Measurements from ENCODE around the gene ADH5.

GRCh38 chr4:99076292-99076976 is 12.2 kb downstream of the ADH5 start:
- TF ChIP-seq CTCF (IDR thresholded peaks at IDR 0.05; ENCODE audit: low read depth, low read length, poor library complexity, severe bottlenecking) (no peak), EZH2phosphoT487 (IDR thresholded peaks at IDR 0.05; ENCODE audit: borderline replicate concordance, low read length) (no peak)
